NT2/D1 (cell line): Measurements from ENCODE around the gene HOMER2.

Experiments
- SUZ12 ChIP-seq: IDR thresholded peaks from 2 replicates; pipeline ENCODE4 v1.6.1; 2011; ENCODE audit not compliant: insufficient read length, insufficient read depth; ENCODE audit errors: extremely low read depth
- YY1 ChIP-seq: IDR thresholded peaks from 2 replicates; pipeline ENCODE4 v1.6.1; 2011; ENCODE audit not compliant: insufficient read length, insufficient read depth
- ZNF274 ChIP-seq: IDR thresholded peaks from 2 replicates; pipeline ENCODE4 v1.6.1; 2011; ENCODE audit warnings: mild to moderate bottlenecking, low read depth, low read length

- TF ChIP-seq YY1 = no peak
- no peak for TF ChIP-seq ZNF274
- TF ChIP-seq SUZ12 = no peak
Observed at GRCh38 chr15:82971218-82971984, 18.9 kb upstream of the HOMER2 start.
